ENCODE results near the gene STAB1.

DNA sequence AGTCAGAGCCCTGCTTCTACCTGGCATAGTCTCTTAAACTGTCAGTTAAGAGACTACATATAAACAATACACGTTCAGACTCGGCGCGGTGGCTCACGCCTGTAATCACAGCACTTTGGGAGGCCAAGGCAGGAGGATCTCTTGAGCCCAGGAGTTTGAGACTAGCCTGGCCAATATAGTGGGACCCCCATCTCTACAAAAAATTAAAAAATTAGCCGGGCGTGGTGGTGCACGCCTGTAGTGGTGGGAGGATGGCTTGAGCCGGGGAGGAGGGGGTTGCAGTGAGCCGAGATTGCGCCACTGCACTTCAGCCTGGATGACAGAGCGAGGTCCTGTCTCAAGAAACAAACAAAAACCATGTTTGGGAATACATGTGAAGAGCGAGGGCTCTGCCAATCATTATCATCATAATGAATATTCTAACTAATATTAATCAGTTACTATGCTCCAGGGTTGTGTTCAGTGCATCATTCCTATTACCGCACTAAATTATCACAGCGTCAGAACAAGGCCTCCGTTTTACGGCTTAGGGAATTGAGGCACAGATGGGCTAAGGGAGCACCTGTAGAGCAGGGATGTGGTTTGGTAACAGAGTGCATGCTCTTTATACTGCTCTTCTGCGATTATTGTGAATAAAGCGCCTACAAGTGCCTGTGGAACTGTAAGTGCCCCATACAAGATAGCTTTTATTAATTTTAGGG, 40.4 kb downstream of the STAB1 start:
- TF ChIP-seq CTCF (IDR thresholded peaks at IDR 0.05) (no peak), POLR2A (IDR thresholded peaks at IDR 0.05) (no peak)
